Right lobe of liver (tissue), 6 donors: Measurements from ENCODE around the gene SULT2B1. TPM values are rescaled to one million over a fixed set of nuclear protein-coding genes. Genes with fewer than 3 reads are reported as not detected.

Experiments used
- ATAC-seq, 4 donors: fragments of 200-7000 bp; cut with Tn5 transposase; one replicate each; pipeline ENCODE4 v1.9.1; 2020; ENCODE audit warnings: mild to moderate bottlenecking in 4 of 4, moderate library complexity in 4 of 4
- DNase-seq, 3 donors: peaks; one replicate each; pipeline ENCODE4 v3.0.0-alpha.2; 2020
- H3K27ac ChIP-seq, 3 donors: fragments of 200-600 bp; one replicate each; pipeline ENCODE4 v1.8.0; 2022
- H3K27me3 ChIP-seq, 2 donors: fragments of 200-600 bp; one replicate each; pipeline ENCODE4 v1.8.0; 2022
- H3K36me3 ChIP-seq, 4 donors: fragments of 200-600 bp; sonication (generic) in 1 of 4; one replicate each; pipeline versions ENCODE4 v1.5.1 to v1.8.0; 2017 to 2022; ENCODE audit warnings: control low read depth in 1 of 4
- H3K4me1 ChIP-seq, 4 donors: fragments of 200-600 bp; sonication (generic) in 1 of 4; one replicate each; pipeline versions ENCODE4 v1.5.1 to v1.8.0; 2017 to 2022; ENCODE audit warnings: control low read depth in 1 of 4
- H3K4me3 ChIP-seq, 3 donors: fragments of 200-600 bp; one replicate each; pipeline ENCODE4 v1.8.0; 2022
- H3K9me3 ChIP-seq, 4 donors: fragments of 200-600 bp; sonication (generic) in 1 of 4; one replicate each; pipeline versions ENCODE4 v1.5.1 to v1.8.0; 2017 to 2022; ENCODE audit warnings: control low read depth in 1 of 4
- POLR2A ChIP-seq: fragments of 450-650 bp; IDR thresholded peaks from one replicate; pipeline ENCODE4 v1.6.1; 2017; ENCODE audit warnings: antibody characterized with exemption, mild to moderate bottlenecking
- WGBS: methylation state at CpG from one replicate; pipeline ENCODE4 v1.1.6; 2018; ENCODE audit warnings: low coverage, low lambda C conversion rate; ENCODE audit not compliant: insufficient coverage; ENCODE audit errors: missing lambda C conversion rate; 5-methylcytosine and 5-hydroxymethylcytosine counted together
- intact Hi-C, 2 donors: fragments of 100-400 bp; cut with DNase I; formaldehyde crosslinking; loops; one replicate each; pipeline versions ENCODE4 v1.11.2 to v1.14.1; 2022
- total RNA-seq, 6 experiments: library from RNA; depleted of rRNA in 2 of 6; stranded (reverse); fragments of >200 nt in 2 of 6; fragmentation: NEBNext Ultra II Directional in 3 of 6; extraction: Animal tissue kit (Norgen Biotek cat#: 25700) in 3 of 6; gene quantifications; one replicate each; pipeline versions ENCODE4 v1.1.0 to v1.2.4, GENCODE V29; 2016 to 2023
- TF ChIP-seq, protein P1 (sequence below), 4 donors: fragments of 200-600 bp in 3 of 4; fragments of 450-650 bp in 1 of 4; IDR thresholded peaks; one replicate each; pipeline versions ENCODE4 v1.5.1 to v1.8.0; 2016 to 2022; ENCODE audit warnings: antibody characterized with exemption in 4 of 4, mild to moderate bottlenecking in 2 of 4
- donor health status: DM: no; HTN: yes; CAD: no.
- donor health status: DM: no; HTN: no; CAD: no.
- donor health status: DM: no; HTN: no; CAD: no.
- donor health status: DM: no; HTN: yes; CAD: no.
- donor health status: DM: no; HTN: yes; CAD: no.

The SULT2B1 gene
- total RNA-seq, 6 experiments from 2014 or later = 0.61 TPM; not detected in 5

GRCh38 chr19:48511800-48512503 is 40.0 kb upstream of the SULT2B1 start, which contains the start of gene LMTK3:
Gene LMTK3, minus strand, starts transcription at chr19:48511835. Its CDS starts 259 bp downstream, at chr19:48511576.
- no peaks in the 10 kb centered on the region for H3K36me3 ChIP-seq
- no peaks in the 10 kb centered on the region for H3K9me3 ChIP-seq
- intact Hi-C loops = no loop called here
- H3K4me1 ChIP-seq = peaks cover 0 to 3% (median 0%) of the 10 kb centered on the region in 4 donors
- H3K27me3 ChIP-seq = peaks cover 0 to 12% of the 10 kb centered on the region in 2 donors
- no peak within 1 kb of the TSS for H3K27ac ChIP-seq
- no peak within 1 kb of the TSS for H3K4me3 ChIP-seq
- WGBS = 4% methylated on average over 23 of the region's 32 CpGs
- DNase-seq (no peak), ATAC-seq (no peak)
- no peak for TF ChIP-seq POLR2A
- TF ChIP-seq, protein P1, sequence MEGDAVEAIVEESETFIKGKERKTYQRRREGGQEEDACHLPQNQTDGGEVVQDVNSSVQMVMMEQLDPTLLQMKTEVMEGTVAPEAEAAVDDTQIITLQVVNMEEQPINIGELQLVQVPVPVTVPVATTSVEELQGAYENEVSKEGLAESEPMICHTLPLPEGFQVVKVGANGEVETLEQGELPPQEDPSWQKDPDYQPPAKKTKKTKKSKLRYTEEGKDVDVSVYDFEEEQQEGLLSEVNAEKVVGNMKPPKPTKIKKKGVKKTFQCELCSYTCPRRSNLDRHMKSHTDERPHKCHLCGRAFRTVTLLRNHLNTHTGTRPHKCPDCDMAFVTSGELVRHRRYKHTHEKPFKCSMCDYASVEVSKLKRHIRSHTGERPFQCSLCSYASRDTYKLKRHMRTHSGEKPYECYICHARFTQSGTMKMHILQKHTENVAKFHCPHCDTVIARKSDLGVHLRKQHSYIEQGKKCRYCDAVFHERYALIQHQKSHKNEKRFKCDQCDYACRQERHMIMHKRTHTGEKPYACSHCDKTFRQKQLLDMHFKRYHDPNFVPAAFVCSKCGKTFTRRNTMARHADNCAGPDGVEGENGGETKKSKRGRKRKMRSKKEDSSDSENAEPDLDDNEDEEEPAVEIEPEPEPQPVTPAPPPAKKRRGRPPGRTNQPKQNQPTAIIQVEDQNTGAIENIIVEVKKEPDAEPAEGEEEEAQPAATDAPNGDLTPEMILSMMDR (IDR thresholded peaks at IDR 0.05) = no peak

DNA sequence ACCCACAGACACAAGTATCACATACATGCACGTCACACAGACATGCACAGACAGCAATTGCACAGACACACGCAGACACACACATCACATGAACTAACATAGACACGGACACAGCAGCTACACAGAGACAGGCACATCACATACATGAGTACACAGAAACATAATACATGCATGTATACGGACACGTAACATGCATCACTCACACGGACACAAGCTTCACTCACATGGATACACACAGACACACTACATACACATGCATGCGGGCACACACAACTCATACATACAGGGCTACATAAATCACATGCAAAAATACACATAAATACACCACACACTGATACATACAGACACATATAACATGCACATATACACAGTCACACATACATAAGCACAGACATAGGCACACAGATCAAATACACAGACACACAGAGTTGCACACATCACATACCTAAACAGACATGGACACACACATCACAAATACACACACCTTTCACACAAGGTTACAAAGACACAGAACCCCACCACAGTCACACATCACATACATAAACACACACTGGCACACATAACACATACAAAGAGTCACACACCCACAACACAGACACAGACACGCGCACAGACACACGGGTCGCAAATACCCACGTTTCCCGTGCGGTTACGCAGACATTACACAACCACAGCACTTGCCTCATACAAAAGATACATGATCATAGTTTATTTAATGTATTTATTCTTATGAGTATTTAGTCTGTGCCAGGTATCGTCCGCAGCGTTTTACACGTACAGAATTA is 39.3 kb upstream of the SULT2B1 start:
- peaks cover 0 to 3% (median 0%) of the 10 kb centered on the region in 4 donors for H3K4me1 ChIP-seq
- H3K36me3 ChIP-seq = no peaks in the 10 kb centered on the region
- ATAC-seq (no peak), DNase-seq (no peak)
- H3K27ac ChIP-seq = no peak overlapping the region
- TF ChIP-seq, protein P1 (IDR thresholded peaks at IDR 0.05) = no peak
- no peak for TF ChIP-seq POLR2A
- H3K4me3 ChIP-seq = no peak overlapping the region
- 30% methylated on average over 17 of the region's 19 CpGs for WGBS
- no peaks in the 10 kb centered on the region for H3K9me3 ChIP-seq
- intact Hi-C loops = no loop called here
- peaks cover 0 to 12% of the 10 kb centered on the region in 2 donors for H3K27me3 ChIP-seq

DNA sequence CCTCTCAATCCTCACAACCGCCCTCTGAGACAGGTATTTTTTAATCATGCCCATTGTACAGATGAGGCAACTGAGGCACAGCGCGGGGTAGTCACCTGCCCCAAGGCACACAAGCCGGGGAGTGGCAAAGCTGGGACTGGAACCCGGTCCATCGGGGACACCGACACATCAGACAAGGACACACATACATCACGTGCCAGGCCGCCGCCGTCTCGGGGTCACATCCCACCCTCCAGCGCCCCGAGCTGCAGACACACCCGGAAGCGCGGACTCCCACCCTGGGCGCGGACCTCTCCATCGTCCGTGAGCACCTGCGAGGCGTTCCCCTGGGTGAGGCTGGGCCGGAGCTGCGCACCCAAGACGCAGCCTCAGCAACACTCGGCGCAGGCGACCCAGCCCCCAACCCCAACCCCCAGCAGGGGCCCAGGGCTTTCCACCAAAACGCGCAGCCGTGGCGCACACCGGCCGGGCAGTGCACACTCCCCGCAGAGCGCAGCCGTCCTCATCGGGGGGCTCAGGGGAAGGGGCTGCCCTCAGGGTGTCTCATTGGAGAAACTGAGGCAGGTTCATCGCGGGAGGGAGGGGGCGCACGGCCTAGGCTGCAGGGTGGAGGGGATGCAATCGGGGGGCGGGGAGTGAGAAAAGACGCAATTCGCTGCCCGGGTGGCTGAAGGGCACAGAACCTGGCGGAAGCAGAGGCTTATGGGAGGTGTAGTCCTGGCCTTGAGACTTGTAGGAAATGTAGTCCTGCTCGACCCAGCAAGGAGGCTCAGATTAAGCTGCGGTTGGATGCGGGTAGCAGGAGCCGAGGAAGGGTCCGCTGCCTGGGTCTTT is 38.5 kb upstream of the SULT2B1 start:
- no peak for TF ChIP-seq POLR2A
- TF ChIP-seq, protein P1 (IDR thresholded peaks at IDR 0.05) = no peak
- ATAC-seq = peak; percentile 77 to 90 (median 79)
- Histone ChIP-seq H3K36me3 (no peaks in the 10 kb centered on the region), H3K4me3 (peak overlapping the region; percentile 27 to 60 (median 47)), H3K9me3 (no peaks in the 10 kb centered on the region), H3K4me1 (peaks cover 0 to 3% (median 0%) of the 10 kb centered on the region in 4 donors), H3K27ac (no peak overlapping the region), H3K27me3 (peaks cover 0 to 12% of the 10 kb centered on the region in 2 donors)
- WGBS = 4% methylated on average over 21 of the region's 54 CpGs
- DNase-seq = peak; percentile 54 to 72 (median 66)
- intact Hi-C loops = no loop called here

DNA sequence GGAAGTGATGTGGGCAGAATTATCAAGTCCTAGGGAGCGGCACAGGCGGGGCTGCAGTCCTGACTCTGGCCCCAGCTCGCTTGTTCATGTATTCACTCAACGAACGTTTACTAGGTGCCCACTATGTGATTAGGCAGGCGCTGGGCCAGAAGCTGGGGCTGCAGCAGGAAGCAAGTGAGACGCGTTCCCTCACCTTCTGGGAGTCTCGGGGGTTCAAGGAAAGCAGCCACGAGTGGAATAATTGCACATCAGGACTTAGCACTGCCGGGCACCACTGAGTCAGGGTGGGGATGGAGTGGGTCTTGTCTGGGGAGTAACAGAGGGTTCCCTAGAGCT is 37.9 kb upstream of the SULT2B1 start:
- H3K27ac ChIP-seq = no peak overlapping the region
- WGBS = 41% methylated on average over 6 of the region's 11 CpGs
- H3K36me3 ChIP-seq = no peaks in the 10 kb centered on the region
- H3K4me3 ChIP-seq = peak overlapping the region in 1 of 3 donors; percentile 60
- TF ChIP-seq POLR2A = no peak
- TF ChIP-seq, protein P1 (IDR thresholded peaks at IDR 0.05) = no peak
- H3K9me3 ChIP-seq = no peaks in the 10 kb centered on the region
- intact Hi-C loops = no loop called here
- no peak for DNase-seq
- H3K4me1 ChIP-seq = peaks cover 0 to 3% (median 0%) of the 10 kb centered on the region in 4 donors
- ATAC-seq = no peak
- H3K27me3 ChIP-seq = peaks cover 0 to 12% of the 10 kb centered on the region in 2 donors
